ENCODE measurements around the gene EFNB3.

DNA sequence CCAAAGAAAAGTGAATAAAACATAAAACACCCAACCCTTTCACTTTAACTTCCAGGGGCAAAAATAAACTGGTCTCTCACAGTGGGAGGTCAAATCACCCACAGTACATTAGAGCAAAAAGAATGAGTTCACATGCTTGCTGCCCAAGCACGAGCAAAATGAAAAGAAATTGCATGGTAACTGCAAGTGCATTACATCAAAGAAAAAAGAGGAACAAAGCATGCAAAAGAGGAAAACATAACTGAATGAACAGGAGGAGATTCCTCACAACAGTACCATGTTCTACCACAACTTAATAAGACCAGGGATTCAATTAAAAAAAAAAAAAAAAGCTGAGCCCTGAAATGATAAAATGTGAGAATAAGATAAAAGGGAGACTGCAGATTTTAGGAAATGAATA lies 24.8 kb downstream of the EFNB3 start:
- TF ChIP-seq CTCF (IDR thresholded peaks at IDR 0.05) (no peak), POLR2A (IDR thresholded peaks at IDR 0.05) (no peak)
